ENCODE data around the gene GOLGA6A.

The GOLGA6A gene

GRCh38 chr15:74036271-74037170 is 45.8 kb downstream of the GOLGA6A start:
- peak in 1 of 2 experiments; percentile 31 for DNase-seq (ENCODE audit: low read depth in 2 of 2)

DNA sequence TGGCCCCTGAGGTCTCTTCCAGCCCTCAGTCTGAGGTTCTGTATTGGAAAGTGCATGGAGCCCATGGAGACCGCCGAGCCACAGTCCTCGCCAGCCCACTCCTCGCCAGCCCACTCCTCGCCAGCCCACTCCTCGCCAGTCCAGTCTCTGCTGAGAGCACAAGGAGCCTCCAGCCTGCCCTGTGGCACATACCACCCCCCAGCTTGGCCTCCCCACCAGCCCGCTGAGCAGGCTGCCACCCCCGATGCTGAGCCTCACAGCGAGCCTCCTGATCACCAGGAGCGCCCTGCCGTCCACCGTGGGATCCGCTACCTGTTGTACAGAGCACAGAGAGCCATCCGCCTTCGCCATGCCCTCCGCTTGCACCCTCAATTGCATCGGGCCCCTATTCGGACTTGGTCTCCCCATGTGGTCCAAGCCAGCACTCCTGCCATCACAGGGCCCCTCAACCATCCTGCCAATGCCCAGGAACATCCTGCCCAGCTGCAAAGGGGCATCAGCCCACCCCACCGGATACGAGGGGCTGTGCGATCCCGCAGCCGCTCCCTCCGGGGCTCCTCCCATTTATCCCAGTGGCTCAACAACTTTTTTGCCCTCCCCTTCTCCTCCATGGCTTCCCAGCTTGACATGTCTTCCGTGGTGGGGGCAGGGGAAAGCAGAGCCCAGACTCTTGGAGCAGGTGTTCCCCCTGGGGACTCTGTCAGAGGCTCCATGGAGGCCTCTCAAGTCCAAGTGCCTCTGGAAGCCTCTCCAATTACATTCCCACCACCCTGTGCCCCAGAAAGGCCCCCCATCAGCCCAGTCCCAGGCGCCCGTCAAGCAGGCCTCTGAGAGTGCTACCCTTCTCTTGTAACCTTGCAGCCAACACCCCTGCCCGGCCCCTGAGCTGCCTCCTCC is 47.0 kb downstream of the GOLGA6A start:
- DNase-seq (ENCODE audit: low read depth in 2 of 2), result no peak

- no peak for DNase-seq (ENCODE audit: low read depth in 2 of 2)
These were observed 48.1 kb downstream of the GOLGA6A start for GRCh38 chr15:74034206-74034755.

- no peak for DNase-seq (ENCODE audit: low read depth in 2 of 2)
These were observed 49.5 kb downstream of the GOLGA6A start for GRCh38 chr15:74032606-74033561.

GRCh38 chr15:74032046-74032445 is 50.3 kb downstream of the GOLGA6A start:
- no peak for DNase-seq (ENCODE audit: low read depth in 2 of 2)

DNA sequence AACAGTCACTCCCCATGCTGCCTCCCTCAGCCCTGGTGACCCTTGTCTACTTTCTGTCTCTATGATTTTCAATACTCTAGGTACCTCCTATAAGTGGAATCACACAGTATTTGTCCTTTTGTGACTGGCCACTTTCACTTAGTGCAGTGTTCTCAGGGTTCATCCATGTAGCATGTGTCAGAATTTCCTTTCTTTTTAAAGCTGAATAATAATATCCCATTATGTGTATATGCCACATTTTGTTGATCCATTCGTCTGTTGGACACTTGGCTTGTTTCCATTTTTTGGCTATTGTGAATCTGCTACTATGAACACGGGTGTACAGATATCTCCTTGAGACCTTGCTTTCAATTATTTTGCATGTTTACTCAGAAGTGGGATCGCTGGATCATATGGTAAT is 53.7 kb downstream of the GOLGA6A start:
- no peak for DNase-seq (ENCODE audit: low read depth in 2 of 2)

GRCh38 chr15:74027688-74028087 is 54.7 kb downstream of the GOLGA6A start:
- DNase-seq (ENCODE audit: low read depth in 2 of 2), result no peak

- no peak for DNase-seq (ENCODE audit: low read depth in 2 of 2)
These were observed 56.9 kb downstream of the GOLGA6A start for GRCh38 chr15:74025436-74025835.

DNA sequence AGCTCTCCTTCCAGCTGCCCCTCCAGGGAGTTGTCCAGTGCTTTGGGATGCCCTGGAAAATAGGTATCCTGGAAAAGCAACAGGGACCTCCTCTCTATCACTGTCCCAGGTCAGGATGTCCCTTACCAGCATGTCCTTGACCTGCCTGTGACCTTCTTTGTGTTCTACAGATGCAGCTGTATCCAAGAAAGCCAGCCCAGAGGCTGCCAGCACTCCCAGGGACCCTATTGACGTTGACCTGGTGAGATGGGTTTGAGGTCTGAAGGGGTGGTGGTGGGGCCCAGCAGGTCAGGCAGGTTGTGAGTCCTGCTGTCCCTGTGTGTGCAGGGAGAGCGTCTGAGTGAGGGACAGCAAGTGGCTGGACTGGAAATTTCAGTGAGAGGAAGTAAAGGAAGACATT is 57.7 kb downstream of the GOLGA6A start:
- no peak for DNase-seq (ENCODE audit: low read depth in 2 of 2)

- DNase-seq (ENCODE audit: low read depth in 2 of 2), result no peak
These were observed 59.5 kb downstream of the GOLGA6A start for GRCh38 chr15:74022706-74023470.

Data from fibroblast of skin of left quadriceps (primary cell).